Nephron progenitor cell (in vitro differentiated cells): Measurements from ENCODE around the gene ZNF318.
"Not testable (repeated sequence)": the region's sequence is repeated elsewhere in the genome, so short reads cannot be mapped to it uniquely, and the experiment has no call there.

Experiments
- DNase-seq: peaks from one replicate; pipeline ENCODE4 v3.0.0; 2021
- H3K27ac Mint-ChIP-seq: 2 replicates; pipeline ENCODE4 v1.8.0; 2021; ENCODE audit warnings: mild to moderate bottlenecking, moderate library complexity, mixed read lengths
- H3K27me3 Mint-ChIP-seq: 2 replicates; pipeline ENCODE4 v1.8.0; 2021; ENCODE audit warnings: mild to moderate bottlenecking, low read depth, mixed read lengths; ENCODE audit not compliant: poor library complexity
- H3K36me3 Mint-ChIP-seq: 2 replicates; pipeline ENCODE4 v1.8.0; 2021; ENCODE audit warnings: low read depth, mixed read lengths
- H3K4me1 Mint-ChIP-seq: 2 replicates; pipeline ENCODE4 v1.8.0; 2021; ENCODE audit warnings: mixed read lengths
- H3K4me3 Mint-ChIP-seq: 2 replicates; pipeline ENCODE4 v1.8.0; 2021; ENCODE audit warnings: mild to moderate bottlenecking, moderate library complexity, mixed read lengths
- H3K9me3 Mint-ChIP-seq: 2 replicates; pipeline ENCODE4 v1.8.0; 2021; ENCODE audit warnings: mild to moderate bottlenecking, moderate library complexity, mixed read lengths
- TF ChIP-seq, protein P1 (sequence below): fragments of 200-600 bp; sonication (generic); IDR thresholded peaks from 2 replicates; pipeline ENCODE4 v1.5.0; 2021; ENCODE audit warnings: antibody characterized with exemption

ZNF318 gene, protein sequence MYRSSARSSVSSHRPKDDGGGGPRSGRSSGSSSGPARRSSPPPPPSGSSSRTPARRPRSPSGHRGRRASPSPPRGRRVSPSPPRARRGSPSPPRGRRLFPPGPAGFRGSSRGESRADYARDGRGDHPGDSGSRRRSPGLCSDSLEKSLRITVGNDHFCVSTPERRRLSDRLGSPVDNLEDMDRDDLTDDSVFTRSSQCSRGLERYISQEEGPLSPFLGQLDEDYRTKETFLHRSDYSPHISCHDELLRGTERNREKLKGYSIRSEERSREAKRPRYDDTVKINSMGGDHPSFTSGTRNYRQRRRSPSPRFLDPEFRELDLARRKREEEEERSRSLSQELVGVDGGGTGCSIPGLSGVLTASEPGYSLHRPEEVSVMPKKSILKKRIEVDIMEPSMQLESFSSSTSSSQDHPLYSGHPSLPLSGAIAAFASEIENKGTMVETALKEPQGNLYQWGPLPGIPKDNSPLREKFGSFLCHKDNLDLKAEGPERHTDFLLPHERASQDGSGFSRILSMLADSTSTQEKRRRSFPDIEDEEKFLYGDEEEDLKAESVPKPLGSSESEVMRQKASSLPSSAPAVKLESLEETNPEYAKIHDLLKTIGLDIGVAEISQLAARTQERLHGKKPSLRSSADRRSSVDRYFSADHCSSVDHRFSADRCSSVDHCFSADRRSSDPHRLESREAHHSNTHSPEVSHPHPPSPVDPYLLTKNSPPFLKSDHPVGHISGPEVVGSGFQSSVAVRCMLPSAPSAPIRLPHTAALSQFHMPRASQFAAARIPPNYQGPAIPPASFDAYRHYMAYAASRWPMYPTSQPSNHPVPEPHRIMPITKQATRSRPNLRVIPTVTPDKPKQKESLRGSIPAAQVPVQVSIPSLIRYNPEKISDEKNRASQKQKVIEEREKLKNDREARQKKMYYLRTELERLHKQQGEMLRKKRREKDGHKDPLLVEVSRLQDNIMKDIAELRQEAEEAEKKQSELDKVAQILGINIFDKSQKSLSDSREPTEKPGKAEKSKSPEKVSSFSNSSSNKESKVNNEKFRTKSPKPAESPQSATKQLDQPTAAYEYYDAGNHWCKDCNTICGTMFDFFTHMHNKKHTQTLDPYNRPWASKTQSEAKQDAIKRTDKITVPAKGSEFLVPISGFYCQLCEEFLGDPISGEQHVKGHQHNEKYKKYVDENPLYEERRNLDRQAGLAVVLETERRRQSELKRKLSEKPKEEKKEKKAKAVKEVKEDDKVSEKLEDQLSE (N-terminal part only)

DNA sequence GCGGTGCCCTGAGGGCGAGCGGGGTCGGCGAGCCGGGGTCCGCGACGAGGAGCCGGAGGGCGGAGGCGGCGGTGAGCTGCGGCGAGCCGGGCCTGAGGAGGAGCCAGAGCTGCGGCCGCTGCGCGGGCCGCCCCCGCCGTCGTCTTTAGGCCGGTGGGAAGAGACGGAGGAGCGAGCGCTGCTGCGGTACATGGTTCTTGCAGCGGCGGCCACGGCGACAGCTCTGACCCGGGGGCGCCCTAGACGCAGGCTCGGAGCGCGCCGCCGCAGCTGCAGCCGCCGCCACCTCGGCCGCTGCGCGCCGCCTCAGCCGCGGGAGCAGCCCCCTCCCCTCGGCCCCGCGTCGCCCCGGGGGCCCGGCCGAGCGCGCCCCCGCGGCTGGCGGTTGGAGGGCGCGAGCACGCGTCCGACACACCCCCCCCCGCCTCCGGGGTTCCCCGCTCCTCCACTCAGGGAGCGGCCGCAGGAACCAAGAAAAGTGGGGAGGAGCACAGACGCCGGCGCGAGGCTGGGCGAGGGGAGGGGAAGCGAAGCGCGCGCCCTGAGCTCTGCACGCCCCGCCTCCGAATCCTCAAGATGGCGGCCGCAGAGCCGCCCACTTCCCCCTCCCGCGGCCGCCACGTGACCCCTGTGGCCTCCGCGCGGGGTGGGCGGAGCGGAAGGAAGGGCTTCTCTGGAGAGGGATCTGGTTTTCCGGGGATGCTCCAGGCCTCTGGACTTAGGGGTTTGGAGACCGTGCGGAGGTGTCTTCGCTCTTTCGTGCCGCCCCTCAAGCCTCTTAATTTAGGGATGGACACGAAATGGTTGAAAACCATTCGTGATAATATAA lies at the start of gene ZNF318:
TSS of gene ZNF318 (minus strand) at position 474 of the 829 bp plus-strand sequence. CDS start at position 192, 282 bp downstream.
- TF ChIP-seq, protein P1, sequence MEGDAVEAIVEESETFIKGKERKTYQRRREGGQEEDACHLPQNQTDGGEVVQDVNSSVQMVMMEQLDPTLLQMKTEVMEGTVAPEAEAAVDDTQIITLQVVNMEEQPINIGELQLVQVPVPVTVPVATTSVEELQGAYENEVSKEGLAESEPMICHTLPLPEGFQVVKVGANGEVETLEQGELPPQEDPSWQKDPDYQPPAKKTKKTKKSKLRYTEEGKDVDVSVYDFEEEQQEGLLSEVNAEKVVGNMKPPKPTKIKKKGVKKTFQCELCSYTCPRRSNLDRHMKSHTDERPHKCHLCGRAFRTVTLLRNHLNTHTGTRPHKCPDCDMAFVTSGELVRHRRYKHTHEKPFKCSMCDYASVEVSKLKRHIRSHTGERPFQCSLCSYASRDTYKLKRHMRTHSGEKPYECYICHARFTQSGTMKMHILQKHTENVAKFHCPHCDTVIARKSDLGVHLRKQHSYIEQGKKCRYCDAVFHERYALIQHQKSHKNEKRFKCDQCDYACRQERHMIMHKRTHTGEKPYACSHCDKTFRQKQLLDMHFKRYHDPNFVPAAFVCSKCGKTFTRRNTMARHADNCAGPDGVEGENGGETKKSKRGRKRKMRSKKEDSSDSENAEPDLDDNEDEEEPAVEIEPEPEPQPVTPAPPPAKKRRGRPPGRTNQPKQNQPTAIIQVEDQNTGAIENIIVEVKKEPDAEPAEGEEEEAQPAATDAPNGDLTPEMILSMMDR, result no peak
- H3K4me3 Mint-ChIP-seq, result peak within 1 kb of the TSS; percentile 89
- peaks cover 55% of the 10 kb centered on the region for H3K4me1 Mint-ChIP-seq
- H3K9me3 Mint-ChIP-seq, result no peaks in the 10 kb centered on the region
- DNase-seq, result peak; percentile 95
- H3K27me3 Mint-ChIP-seq, result no peaks in the 10 kb centered on the region
- H3K36me3 Mint-ChIP-seq, result peaks cover 10% of the 10 kb centered on the region
- H3K27ac Mint-ChIP-seq, result peak within 1 kb of the TSS; percentile 93

DNA sequence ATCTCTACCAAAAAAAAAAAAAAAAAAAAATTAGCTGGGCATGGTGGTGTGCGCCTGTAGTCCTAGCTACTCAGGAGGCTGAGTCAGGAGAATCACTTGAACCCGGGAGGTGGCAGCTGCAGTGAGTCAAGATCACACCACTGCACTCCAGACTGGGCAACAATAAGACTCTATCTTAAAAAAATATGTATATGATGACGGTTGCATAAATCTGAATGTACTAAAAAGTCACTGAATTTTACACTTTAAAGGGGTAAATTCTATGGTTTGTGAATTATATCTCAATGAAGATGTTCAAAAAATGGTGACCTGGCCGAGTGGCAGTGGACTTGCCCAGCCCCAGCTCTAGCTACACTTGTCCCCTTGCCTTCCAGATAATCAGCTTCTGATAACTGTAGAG lies 47.5 kb upstream of the ZNF318 start:
- Mint-ChIP-seq H3K27ac (no peak overlapping the region), H3K9me3 (peaks cover 11% of the 10 kb centered on the region), H3K4me1 (no peaks in the 10 kb centered on the region), H3K4me3 (no peak overlapping the region), H3K36me3 (no peaks in the 10 kb centered on the region), H3K27me3 (peaks cover 62% of the 10 kb centered on the region)
- DNase-seq, result no peak
- TF ChIP-seq, protein P1, result no peak

DNA sequence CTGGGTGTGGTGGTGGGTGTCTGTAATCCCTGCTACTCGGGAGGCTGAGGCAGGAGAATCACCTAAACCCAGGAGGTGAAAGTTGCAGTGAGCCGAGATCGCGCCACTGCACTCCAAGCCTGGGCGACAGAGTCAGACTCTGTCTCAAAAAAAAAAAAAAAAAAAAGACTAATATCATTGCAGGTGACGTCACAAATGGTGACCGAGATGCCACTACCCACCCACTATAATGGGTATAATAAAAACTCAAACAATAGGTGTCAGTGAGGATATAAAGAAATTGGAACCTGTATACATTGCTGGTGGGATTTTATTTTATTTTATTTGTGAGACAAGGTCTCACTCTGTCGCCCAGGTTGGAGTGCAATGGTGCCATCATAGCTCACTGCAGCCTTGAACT lies 45.8 kb upstream of the ZNF318 start:
- H3K4me1 Mint-ChIP-seq, H3K4me3 Mint-ChIP-seq, DNase-seq, H3K9me3 Mint-ChIP-seq, H3K36me3 Mint-ChIP-seq, H3K27ac Mint-ChIP-seq: not testable (repeated sequence)
- peaks cover 72% of the 10 kb centered on the region for H3K27me3 Mint-ChIP-seq

DNA sequence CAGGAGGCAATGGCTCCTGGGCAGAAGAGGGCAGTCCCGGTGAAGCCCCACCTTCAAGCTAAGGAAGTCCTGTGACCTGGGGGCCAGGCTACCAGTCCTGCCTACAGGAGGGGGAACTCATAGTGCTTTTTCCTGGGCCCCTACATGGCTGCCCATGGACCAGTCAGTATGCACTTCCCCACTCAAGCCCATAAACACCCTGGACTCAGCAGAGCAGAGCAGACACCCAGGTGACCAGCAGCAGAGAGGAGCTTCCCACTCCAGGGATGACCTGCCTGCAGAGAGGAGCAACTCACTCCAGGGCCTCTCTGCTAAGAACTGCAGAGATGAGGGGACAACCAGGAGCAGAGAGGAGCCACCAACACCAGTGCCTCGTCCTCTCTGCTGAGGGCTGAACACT lies 43.6 kb upstream of the ZNF318 start:
- no peak overlapping the region for H3K4me3 Mint-ChIP-seq
- H3K9me3 Mint-ChIP-seq, result no peaks in the 10 kb centered on the region
- H3K27ac Mint-ChIP-seq, result no peak overlapping the region
- H3K36me3 Mint-ChIP-seq, result peaks cover 4% of the 10 kb centered on the region
- TF ChIP-seq, protein P1, result no peak
- DNase-seq, result no peak
- H3K4me1 Mint-ChIP-seq, result no peaks in the 10 kb centered on the region
- peaks cover 64% of the 10 kb centered on the region for H3K27me3 Mint-ChIP-seq

DNA sequence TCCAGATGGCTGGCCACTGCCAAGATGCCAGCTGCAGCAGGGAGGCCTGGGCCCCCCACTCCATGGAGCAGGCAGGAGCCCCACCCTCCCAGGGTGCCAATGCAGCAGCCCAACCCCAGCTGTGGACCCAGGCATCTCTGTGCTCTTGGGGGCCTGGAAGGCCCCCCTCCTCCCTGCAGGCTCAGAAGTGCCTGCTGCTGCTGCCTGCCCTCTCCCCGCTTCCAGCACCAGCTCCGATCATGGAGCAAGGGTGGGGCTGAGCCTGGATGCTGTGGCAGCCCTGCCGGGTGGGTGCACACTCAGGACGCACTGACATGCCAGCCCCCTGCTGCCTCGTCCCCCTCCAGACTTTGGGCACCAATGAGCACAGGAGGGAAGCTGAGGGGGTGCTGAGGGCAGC lies 43.1 kb upstream of the ZNF318 start:
- peaks cover 60% of the 10 kb centered on the region for H3K27me3 Mint-ChIP-seq
- no peaks in the 10 kb centered on the region for H3K9me3 Mint-ChIP-seq
- TF ChIP-seq, protein P1, result no peak
- no peak overlapping the region for H3K27ac Mint-ChIP-seq
- no peaks in the 10 kb centered on the region for H3K4me1 Mint-ChIP-seq
- no peak overlapping the region for H3K4me3 Mint-ChIP-seq
- no peak for DNase-seq
- peaks cover 5% of the 10 kb centered on the region for H3K36me3 Mint-ChIP-seq

DNA sequence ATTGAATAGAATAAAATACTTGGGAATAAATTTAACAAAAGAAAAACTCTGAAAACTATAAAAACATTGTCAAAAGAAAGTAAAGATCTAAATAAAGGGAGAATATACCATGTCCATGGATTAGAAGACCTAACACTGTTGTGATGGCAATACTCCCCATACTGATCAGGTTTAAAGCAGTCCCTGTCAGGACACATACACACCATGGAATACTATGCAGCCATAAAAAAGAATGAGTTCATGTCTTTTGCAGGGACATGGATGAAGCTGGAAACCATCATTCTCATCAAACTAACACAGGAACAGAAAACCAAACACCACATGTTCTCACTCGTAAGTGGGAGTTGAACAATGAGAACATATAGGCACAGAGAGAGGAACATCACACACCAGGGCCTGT lies 41.3 kb upstream of the ZNF318 start:
- not testable (repeated sequence) for H3K4me1 Mint-ChIP-seq, DNase-seq, H3K9me3 Mint-ChIP-seq, H3K27ac Mint-ChIP-seq, H3K4me3 Mint-ChIP-seq
- peaks cover 16% of the 10 kb centered on the region for H3K36me3 Mint-ChIP-seq
- peaks cover 46% of the 10 kb centered on the region for H3K27me3 Mint-ChIP-seq
